SK-N-SH (cell line): ENCODE measurements around the gene PODN. TPM values are rescaled to one million over a fixed set of nuclear protein-coding genes. Genes with fewer than 3 reads are reported as not detected.

Experiments used
- CTCF ChIA-PET: fragments of 300-600, 350-600 bp; formaldehyde crosslinking; extraction: SDS; loops from one replicate; lab custom pipeline; 2021; lab: Yijun Ruan, JAX
- POLR2A ChIA-PET: fragments of 350-600 bp; sonication (Branson Sonifier 250); formaldehyde crosslinking; extraction: SDS; loops from one replicate; lab custom pipeline; 2020; ENCODE audit warnings: antibody characterized with exemption, inconsistent platforms; lab: Yijun Ruan, JAX
- DNase-seq: peaks from one replicate; pipeline ENCODE4 v3.0.0; 2012
- H2AFZ ChIP-seq: fragments of 200-600 bp; sonication (generic); 2 replicates; pipeline ENCODE4 v1.8.1; 2016; ENCODE audit warnings: antibody characterized with exemption, mild to moderate bottlenecking, low read depth
- H3F3A ChIP-seq: fragments of 200-600 bp; sonication (generic); replicated peaks from 2 replicates; pipeline ENCODE3; 2016; ENCODE audit warnings: antibody characterized with exemption, mild to moderate bottlenecking; ENCODE audit not compliant: insufficient read depth
- H3K27ac ChIP-seq, 2 experiments: fragments of 200-500 bp in 1 of 2; fragments of 200-600 bp in 1 of 2; sonication (Bioruptor generic) in 1 of 2; sonication (generic), shearing (Covaris generic) in 1 of 2; 2 replicates each; pipeline versions ENCODE4 v1.5.1 to v1.6.1; 2014 to 2016; ENCODE audit warnings: low read depth in 2 of 2, inconsistent platforms in 1 of 2, low read length in 1 of 2, mild to moderate bottlenecking in 1 of 2, mixed read lengths in 1 of 2
- H3K27me3 ChIP-seq: fragments of 200-600 bp; sonication (generic), shearing (Covaris generic); 2 replicates; pipeline ENCODE4 v1.6.1; 2016; ENCODE audit warnings: mixed run types; ENCODE audit not compliant: insufficient read depth
- H3K36me3 ChIP-seq, 2 experiments: fragments of 200-500 bp in 1 of 2; fragments of 200-600 bp in 1 of 2; sonication (Bioruptor generic) in 1 of 2; sonication (generic) in 1 of 2; replicated peaks in 1 of 2; 2 replicates each; pipeline versions ENCODE3 to v1.5.1; 2014 to 2016; ENCODE audit warnings: low read length in 1 of 2, mild to moderate bottlenecking in 1 of 2; ENCODE audit not compliant: insufficient read depth in 2 of 2, control insufficient read depth in 1 of 2
- H3K4me1 ChIP-seq, 2 experiments: fragments of 200-500 bp in 1 of 2; fragments of 200-600 bp in 1 of 2; sonication (Bioruptor generic) in 1 of 2; sonication (generic), shearing (Covaris generic) in 1 of 2; 2 replicates each; pipeline versions ENCODE4 v1.5.1 to v1.6.1; 2014 to 2016; ENCODE audit warnings: low read depth in 1 of 2, low read length in 1 of 2, mixed run types in 1 of 2; ENCODE audit not compliant: insufficient read depth in 2 of 2, control insufficient read depth in 1 of 2
- H3K4me2 ChIP-seq: fragments of 200-600 bp; sonication (generic), shearing (Covaris generic); 2 replicates; pipeline ENCODE4 v1.6.1; 2017; ENCODE audit warnings: mixed run types
- H3K4me3 ChIP-seq, 2 experiments: fragments of 200-500 bp in 1 of 2; fragments of 200-600 bp in 1 of 2; sonication (Bioruptor generic) in 1 of 2; sonication (generic), shearing (Covaris generic) in 1 of 2; 2 replicates each; pipeline versions ENCODE4 v1.5.1 to v1.8.1; 2014 to 2016; ENCODE audit warnings: low read depth in 2 of 2, inconsistent platforms in 1 of 2, low read length in 1 of 2, mild to moderate bottlenecking in 1 of 2, mixed read lengths in 1 of 2, moderate library complexity in 1 of 2
- H3K79me2 ChIP-seq: fragments of 200-600 bp; sonication (generic); 2 replicates; pipeline ENCODE4 v1.8.1; 2017; ENCODE audit warnings: mild to moderate bottlenecking; ENCODE audit not compliant: insufficient read depth
- H3K9ac ChIP-seq: fragments of 200-600 bp; sonication (generic); 2 replicates; pipeline ENCODE4 v1.6.1; 2017; ENCODE audit warnings: mixed run types
- H3K9me2 ChIP-seq: fragments of 200-600 bp; sonication (generic); 2 replicates; pipeline ENCODE4 v1.6.1; 2017; ENCODE audit warnings: mixed run types
- H3K9me3 ChIP-seq: fragments of 200-600 bp; sonication (generic); 2 replicates; pipeline ENCODE4 v1.6.1; 2017; ENCODE audit warnings: mixed run types, mild to moderate bottlenecking, moderate library complexity
- H4K20me1 ChIP-seq: fragments of 200-600 bp; sonication (generic); 2 replicates; pipeline ENCODE4 v1.6.1; 2017; ENCODE audit warnings: mild to moderate bottlenecking, mixed run types; ENCODE audit not compliant: insufficient read depth
- EZH2phosphoT487 ChIP-seq: fragments of 200-600 bp; sonication (generic); IDR thresholded peaks from 2 replicates; pipeline ENCODE4 v1.6.1; 2017; ENCODE audit warnings: low read depth, mixed run types, mild to moderate bottlenecking, antibody characterized with exemption, moderate library complexity, borderline replicate concordance
- FOSL2 ChIP-seq: IDR thresholded peaks from 2 replicates; pipeline ENCODE4 v1.4.0; 2012; ENCODE audit warnings: low read depth, mild to moderate bottlenecking, moderate library complexity, borderline replicate concordance
- GABPA ChIP-seq: IDR thresholded peaks from 2 replicates; pipeline ENCODE4 v1.4.0; 2012; ENCODE audit warnings: low read depth, mild to moderate bottlenecking
- MEF2A ChIP-seq: IDR thresholded peaks from 2 replicates; pipeline ENCODE4 v1.4.0; 2012; ENCODE audit warnings: low read depth, borderline replicate concordance
- MXI1 ChIP-seq: IDR thresholded peaks from 2 replicates; pipeline ENCODE4 v1.6.1; 2012; ENCODE audit warnings: mild to moderate bottlenecking, low read depth, low read length, improper control_type of control experiment
- NFIC ChIP-seq: IDR thresholded peaks from 2 replicates; pipeline ENCODE4 v1.4.0; 2012; ENCODE audit warnings: borderline replicate concordance
- PBX3 ChIP-seq: IDR thresholded peaks from 2 replicates; pipeline ENCODE4; 2012
- RAD21 ChIP-seq: IDR thresholded peaks from 2 replicates; pipeline ENCODE4 v1.6.1; 2012; ENCODE audit warnings: mild to moderate bottlenecking, low read length
- RFX5 ChIP-seq: IDR thresholded peaks from 2 replicates; pipeline ENCODE4 v1.6.1; 2012; ENCODE audit warnings: mild to moderate bottlenecking, improper control_type of control experiment, low read length
- RXRA ChIP-seq: IDR thresholded peaks from 2 replicates; pipeline ENCODE4 v1.4.0; 2012; ENCODE audit warnings: low read depth, mild to moderate bottlenecking, borderline replicate concordance
- SIN3A ChIP-seq: IDR thresholded peaks from 2 replicates; pipeline ENCODE4 v1.6.1; 2012; ENCODE audit warnings: low read depth, mild to moderate bottlenecking, low read length, moderate library complexity, borderline replicate concordance
- TAF1 ChIP-seq: IDR thresholded peaks from 2 replicates; pipeline ENCODE4 v1.6.1; 2012; ENCODE audit warnings: low read depth, mild to moderate bottlenecking, low read length, moderate library complexity, borderline replicate concordance
- TEAD4 ChIP-seq: IDR thresholded peaks from 2 replicates; pipeline ENCODE4 v1.4.0; 2012; ENCODE audit warnings: mild to moderate bottlenecking, borderline replicate concordance; ENCODE audit not compliant: insufficient read depth
- WGBS: methylation state at CpG from one replicate; pipeline ENCODE4 v1.1.6; 2017; ENCODE audit warnings: low lambda C conversion rate; 5-methylcytosine and 5-hydroxymethylcytosine counted together
- polyA plus RNA-seq, 3 experiments: library from polyadenylated mRNA; depleted of rRNA; stranded (reverse); fragments of >200 nt; gene quantifications; 2 replicates each; pipeline ENCODE4 v1.2.3, GENCODE V29; 2012
- TF ChIP-seq, protein P1 (sequence below): IDR thresholded peaks from 2 replicates; pipeline ENCODE4 v1.4.0; 2012; ENCODE audit warnings: low read depth, borderline replicate concordance

The PODN gene
- polyA plus RNA-seq, 1 of the 3 experiments (the other 2 are of a cell fraction), result 2.0 TPM

DNA sequence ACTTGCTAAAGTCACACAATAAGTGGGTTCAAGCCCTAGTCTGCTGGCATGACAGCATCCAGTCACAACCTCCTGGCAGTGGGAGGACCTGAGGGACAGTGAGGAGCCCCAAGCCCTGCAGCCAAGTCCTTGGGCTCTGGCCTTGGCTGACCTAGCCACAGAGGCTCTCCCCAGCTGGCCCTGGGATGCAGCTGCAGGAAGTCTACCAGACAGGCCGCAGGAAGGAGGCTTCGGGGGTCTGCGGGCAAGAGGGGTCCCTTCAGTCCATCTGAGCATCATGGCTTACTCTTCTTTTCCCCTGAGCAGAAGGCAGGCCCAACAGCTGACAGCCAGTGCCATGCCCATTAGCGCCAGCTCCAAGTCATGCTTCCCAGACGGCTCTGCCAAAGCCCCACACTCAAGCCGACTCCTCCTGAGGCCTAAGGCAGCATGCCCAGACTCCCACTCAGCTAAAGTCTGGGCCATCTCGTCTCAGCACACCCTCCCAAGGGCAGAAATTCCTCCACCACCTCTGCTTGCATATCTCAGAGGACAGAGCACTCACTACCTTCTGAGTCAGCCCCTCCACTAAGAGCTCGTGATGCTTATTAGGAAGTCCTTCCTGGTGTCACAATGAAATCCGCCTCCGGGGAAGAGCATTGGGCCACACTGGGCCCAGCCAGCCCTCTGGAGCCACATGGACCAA, 60.3 kb downstream of the PODN start:
- ChIA-PET POLR2A (interaction anchor here (0.7 kb wide), 1 partner anchor 107 kb away, joined by 3 read pairs; no protein-coding TSS in a partner anchor), CTCF (interaction anchor here (0.8 to 2.1 kb wide), 5 partner anchors 15 to 64 kb away, joined by 3 to 8 read pairs (median 3); no protein-coding TSS in a partner anchor)

GRCh38 chr1:53122961-53123413, 61.0 kb downstream of the PODN start:
- Histone ChIP-seq H3K4me2 (no peak overlapping the region), H3F3A (no peaks in the 10 kb centered on the region), H3K4me1 (peaks cover 15 to 30% of the 10 kb centered on the region in 2 experiments; a peak in 2 of 4 replicates), H4K20me1 (no peaks in the 10 kb centered on the region), H3K9me3 (no peaks in the 10 kb centered on the region), H3K27me3 (no peaks in the 10 kb centered on the region), H2AFZ (no peak overlapping the region), H3K36me3 (no peaks in the 10 kb centered on the region), H3K4me3 (no peak overlapping the region), H3K9ac (no peak overlapping the region), H3K79me2 (no peaks in the 10 kb centered on the region), H3K27ac (no peak overlapping the region), H3K9me2 (no peaks in the 10 kb centered on the region)
- ChIA-PET CTCF (interaction anchor here (0.9 to 2.1 kb wide), 3 partner anchors 18 to 63 kb away, joined by 3 to 8 read pairs (median 3); no protein-coding TSS in a partner anchor), POLR2A (interaction anchor here (0.7 kb wide), 1 partner anchor 108 kb away, joined by 3 read pairs; no protein-coding TSS in a partner anchor)
- TF ChIP-seq NFIC, result no peak
- no peak for TF ChIP-seq RXRA
- TF ChIP-seq TEAD4, result no peak
- no peak for DNase-seq
- 91% methylated on average over 4 of the region's 7 CpGs for WGBS

More for the DNA sequence above, 60.3 kb downstream of the PODN start:
- Histone ChIP-seq H3K4me2 (no peak overlapping the region; the same call in 1 of the 2 replicates), H3K36me3 (no peaks in the 10 kb centered on the region), H3F3A (no peaks in the 10 kb centered on the region), H3K27me3 (no peaks in the 10 kb centered on the region), H3K9me3 (no peaks in the 10 kb centered on the region), H3K27ac (no peak overlapping the region), H4K20me1 (no peaks in the 10 kb centered on the region), H3K4me3 (no peak overlapping the region), H2AFZ (no peak overlapping the region), H3K9ac (no peak overlapping the region), H3K9me2 (no peaks in the 10 kb centered on the region), H3K79me2 (no peaks in the 10 kb centered on the region), H3K4me1 (peaks cover 15 to 30% of the 10 kb centered on the region in 2 experiments; a peak in 2 of 4 replicates)
- 68% methylated on average over 8 of the region's 10 CpGs for WGBS
- TF ChIP-seq RXRA (no peak), RAD21 (no peak), RFX5 (no peak), NFIC (no peak), TAF1 (no peak), PBX3 (no peak), GABPA (no peak), MEF2A (no peak), EZH2phosphoT487 (no peak), MXI1 (no peak), SIN3A (no peak), TEAD4 (no peak), FOSL2 (no peak)
- TF ChIP-seq, protein P1, sequence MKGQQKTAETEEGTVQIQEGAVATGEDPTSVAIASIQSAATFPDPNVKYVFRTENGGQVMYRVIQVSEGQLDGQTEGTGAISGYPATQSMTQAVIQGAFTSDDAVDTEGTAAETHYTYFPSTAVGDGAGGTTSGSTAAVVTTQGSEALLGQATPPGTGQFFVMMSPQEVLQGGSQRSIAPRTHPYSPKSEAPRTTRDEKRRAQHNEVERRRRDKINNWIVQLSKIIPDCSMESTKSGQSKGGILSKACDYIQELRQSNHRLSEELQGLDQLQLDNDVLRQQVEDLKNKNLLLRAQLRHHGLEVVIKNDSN, result no peak
- peak; percentile 45 for DNase-seq
